Activated CD4-positive, alpha-beta T cell treated with anti-CD3 and anti-CD28 coated beads, Interleukin-2, amount 50 U/mL, for 48 hours (primary cell): ENCODE results near the gene BRME1.
"Not testable (repeated sequence)": the region's sequence is repeated elsewhere in the genome, so short reads cannot be mapped to it uniquely, and the experiment has no call there.

ENCODE experiments used
- DNase-seq, 2 experiments: peaks; one replicate each; pipeline ENCODE4 v3.0.0-alpha.2; 2020

Gene BRME1

GRCh38 chr19:13865571-13866462 is 40.1 kb downstream of the BRME1 start:
- DNase-seq: no peak

- no peak for DNase-seq
Measured at GRCh38 chr19:13864667-13865570, 41.0 kb downstream of the BRME1 start.

GRCh38 chr19:13864046-13864666 is 41.8 kb downstream of the BRME1 start:
- DNase-seq: no peak

GRCh38 chr19:13861714-13862531 is 44.0 kb downstream of the BRME1 start:
- peak; percentile 93 to 94 for DNase-seq

- no peak for DNase-seq
Measured at GRCh38 chr19:13861392-13861713, 44.6 kb downstream of the BRME1 start.

GRCh38 chr19:13860679-13861391 is 45.1 kb downstream of the BRME1 start:
- DNase-seq: no peak

GRCh38 chr19:13859361-13859880 is 46.5 kb downstream of the BRME1 start:
- no peak for DNase-seq

- no peak for DNase-seq
Measured at GRCh38 chr19:13856497-13856896, 49.4 kb downstream of the BRME1 start.

- not testable (repeated sequence) for DNase-seq
Measured at GRCh38 chr19:13852171-13852707, 53.7 kb downstream of the BRME1 start.

GRCh38 chr19:13851734-13852114 is 54.2 kb downstream of the BRME1 start:
- DNase-seq: not testable (repeated sequence)

- peak in 1 of 2 experiments; percentile 65 for DNase-seq
Measured at GRCh38 chr19:13850910-13851733, 54.8 kb downstream of the BRME1 start.

GRCh38 chr19:13849991-13850909 is 55.7 kb downstream of the BRME1 start:
- peak; percentile 74 to 76 for DNase-seq

GRCh38 chr19:13848798-13849676 is 56.9 kb downstream of the BRME1 start:
- no peak for DNase-seq

- no peak for DNase-seq
Measured at GRCh38 chr19:13848340-13848677, 57.6 kb downstream of the BRME1 start.

GRCh38 chr19:13847407-13848339 is 58.2 kb downstream of the BRME1 start:
- peak; percentile 84 to 88 for DNase-seq

- DNase-seq: peak; percentile 95 to 97
Measured at GRCh38 chr19:13846557-13847406, 59.1 kb downstream of the BRME1 start.
